Activated CD4-positive, CD25-positive, alpha-beta regulatory T cell treated with anti-CD3 and anti-CD28 coated beads, Interleukin-2, amount 50 U/mL, for 16 hours (primary cell): Measurements from ENCODE around the gene MAGI1.

ENCODE experiments used
- DNase-seq: peaks from one replicate; pipeline ENCODE4 v3.0.0-alpha.2; 2020; ENCODE audit warnings: low read depth, low spot score

Gene MAGI1

GRCh38 chr3:65669163-65669875 lies 369.4 kb downstream of the MAGI1 start:
- no peak for DNase-seq

- DNase-seq = no peak
Observed at GRCh38 chr3:65667963-65668362, 370.8 kb downstream of the MAGI1 start.

GRCh38 chr3:65666448-65667091 lies 372.1 kb downstream of the MAGI1 start:
- no peak for DNase-seq

GRCh38 chr3:65665915-65666314 lies 372.8 kb downstream of the MAGI1 start:
- DNase-seq = no peak

- DNase-seq = no peak
Observed at GRCh38 chr3:65664931-65665330, 373.8 kb downstream of the MAGI1 start.

- DNase-seq = no peak
Observed at GRCh38 chr3:65664446-65664845, 374.3 kb downstream of the MAGI1 start.

GRCh38 chr3:65662095-65662494 lies 376.6 kb downstream of the MAGI1 start:
- no peak for DNase-seq

- no peak for DNase-seq
Observed at GRCh38 chr3:65660000-65660598, 378.6 kb downstream of the MAGI1 start.

GRCh38 chr3:65659396-65659795 lies 379.3 kb downstream of the MAGI1 start:
- DNase-seq = no peak

GRCh38 chr3:65658401-65658800 lies 380.3 kb downstream of the MAGI1 start:
- DNase-seq = no peak

GRCh38 chr3:65655061-65655460 lies 383.7 kb downstream of the MAGI1 start:
- DNase-seq = no peak

GRCh38 chr3:65653731-65654130 lies 385.0 kb downstream of the MAGI1 start:
- DNase-seq = no peak

GRCh38 chr3:65650247-65650646 lies 388.5 kb downstream of the MAGI1 start:
- DNase-seq = no peak

GRCh38 chr3:65647369-65647768 lies 391.3 kb downstream of the MAGI1 start:
- no peak for DNase-seq

GRCh38 chr3:65642883-65643282 lies 395.8 kb downstream of the MAGI1 start:
- no peak for DNase-seq

- no peak for DNase-seq
Observed at GRCh38 chr3:65641777-65642176, 396.9 kb downstream of the MAGI1 start.

GRCh38 chr3:65641045-65641444 lies 397.7 kb downstream of the MAGI1 start:
- no peak for DNase-seq

- DNase-seq = no peak
Observed at GRCh38 chr3:65639444-65639843, 399.3 kb downstream of the MAGI1 start.

GRCh38 chr3:65638301-65638700 lies 400.4 kb downstream of the MAGI1 start:
- no peak for DNase-seq

GRCh38 chr3:65636326-65636725 lies 402.4 kb downstream of the MAGI1 start:
- no peak for DNase-seq

- DNase-seq = no peak
Observed at GRCh38 chr3:65635657-65636056, 403.1 kb downstream of the MAGI1 start.

GRCh38 chr3:65633018-65633638 lies 405.6 kb downstream of the MAGI1 start:
- DNase-seq = no peak

- no peak for DNase-seq
Observed at GRCh38 chr3:65632414-65632813, 406.3 kb downstream of the MAGI1 start.
